Measurements from ENCODE around the gene BIRC5. TPM values are rescaled to one million over a fixed set of nuclear protein-coding genes. Genes with fewer than 3 reads are reported as not detected.

BIRC5 gene
- total and polyA plus RNA-seq, 2 experiments from 2014 or later, result 17.7 to 65.2 TPM

DNA sequence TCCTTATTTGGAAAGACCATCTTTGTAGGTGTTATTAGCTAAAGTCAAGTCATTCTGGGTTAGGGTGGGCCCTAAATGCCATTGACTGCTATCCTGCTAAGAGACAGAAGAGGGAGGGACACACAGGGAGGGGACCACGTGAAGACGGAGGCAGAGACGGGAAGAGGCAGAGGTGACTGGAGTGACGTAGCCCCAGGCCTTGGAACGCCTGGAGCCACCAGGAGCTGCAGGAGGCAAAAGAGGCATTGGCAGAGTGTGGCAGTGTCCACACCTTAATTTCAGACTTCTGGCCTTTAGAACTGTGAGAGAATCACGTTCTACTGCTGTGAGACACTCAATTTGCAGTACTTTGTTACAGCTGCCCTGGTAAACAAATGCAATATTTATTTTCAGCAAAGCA is 13.6 kb upstream of the BIRC5 start:
- no peak overlapping the region for H3K27ac ChIP-seq

DNA sequence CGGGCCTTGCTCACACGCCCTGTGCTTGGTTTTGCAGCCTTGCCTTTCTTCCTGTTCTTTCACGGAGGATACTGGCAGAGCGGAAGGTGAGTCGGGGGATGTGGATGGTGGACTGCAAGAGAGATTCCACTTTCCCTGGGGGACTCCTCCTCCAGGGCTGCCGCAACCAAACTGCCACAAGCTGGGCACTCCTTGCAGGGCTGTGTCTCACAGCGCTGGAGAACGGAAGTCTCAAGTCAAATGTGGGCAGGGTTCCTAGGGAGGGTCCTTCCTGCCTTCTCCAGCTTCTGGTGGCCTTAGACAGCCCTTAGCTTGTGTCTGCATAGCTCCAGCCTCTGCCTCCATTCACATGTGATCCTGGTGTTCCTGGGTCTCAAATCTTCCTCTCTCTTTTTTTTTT is 11.4 kb upstream of the BIRC5 start:
- H3K9me3 ChIP-seq (ENCODE audit: low read depth), result no peaks in the 10 kb centered on the region
- TF ChIP-seq, protein P1, sequence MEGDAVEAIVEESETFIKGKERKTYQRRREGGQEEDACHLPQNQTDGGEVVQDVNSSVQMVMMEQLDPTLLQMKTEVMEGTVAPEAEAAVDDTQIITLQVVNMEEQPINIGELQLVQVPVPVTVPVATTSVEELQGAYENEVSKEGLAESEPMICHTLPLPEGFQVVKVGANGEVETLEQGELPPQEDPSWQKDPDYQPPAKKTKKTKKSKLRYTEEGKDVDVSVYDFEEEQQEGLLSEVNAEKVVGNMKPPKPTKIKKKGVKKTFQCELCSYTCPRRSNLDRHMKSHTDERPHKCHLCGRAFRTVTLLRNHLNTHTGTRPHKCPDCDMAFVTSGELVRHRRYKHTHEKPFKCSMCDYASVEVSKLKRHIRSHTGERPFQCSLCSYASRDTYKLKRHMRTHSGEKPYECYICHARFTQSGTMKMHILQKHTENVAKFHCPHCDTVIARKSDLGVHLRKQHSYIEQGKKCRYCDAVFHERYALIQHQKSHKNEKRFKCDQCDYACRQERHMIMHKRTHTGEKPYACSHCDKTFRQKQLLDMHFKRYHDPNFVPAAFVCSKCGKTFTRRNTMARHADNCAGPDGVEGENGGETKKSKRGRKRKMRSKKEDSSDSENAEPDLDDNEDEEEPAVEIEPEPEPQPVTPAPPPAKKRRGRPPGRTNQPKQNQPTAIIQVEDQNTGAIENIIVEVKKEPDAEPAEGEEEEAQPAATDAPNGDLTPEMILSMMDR (IDR thresholded peaks at IDR 0.05; ENCODE audit: low read depth, low read length), result no peak
- peaks cover 4% of the 10 kb centered on the region for H3K36me3 ChIP-seq
- H3K4me1 ChIP-seq (ENCODE audit: low read depth), result no peaks in the 10 kb centered on the region
- no peaks in the 10 kb centered on the region for H3K27me3 ChIP-seq
- no peak overlapping the region for H3K27ac ChIP-seq
- DNase-seq (ENCODE audit: low read depth in 1 of 2, low spot score in 1 of 2), result no peak
- H3K4me3 ChIP-seq, result no peak overlapping the region

More for the DNA sequence above, 13.6 kb upstream of the BIRC5 start:
- DNase-seq (ENCODE audit: low read depth in 1 of 2, low spot score in 1 of 2), result no peak
- Histone ChIP-seq H3K27me3 (no peaks in the 10 kb centered on the region), H3K9me3 (ENCODE audit: low read depth) (no peaks in the 10 kb centered on the region), H3K4me3 (no peak overlapping the region), H3K4me1 (ENCODE audit: low read depth) (no peaks in the 10 kb centered on the region), H3K36me3 (peaks cover 4% of the 10 kb centered on the region)
- TF ChIP-seq, protein P1 (IDR thresholded peaks at IDR 0.05; ENCODE audit: low read depth, low read length), result no peak

DNA sequence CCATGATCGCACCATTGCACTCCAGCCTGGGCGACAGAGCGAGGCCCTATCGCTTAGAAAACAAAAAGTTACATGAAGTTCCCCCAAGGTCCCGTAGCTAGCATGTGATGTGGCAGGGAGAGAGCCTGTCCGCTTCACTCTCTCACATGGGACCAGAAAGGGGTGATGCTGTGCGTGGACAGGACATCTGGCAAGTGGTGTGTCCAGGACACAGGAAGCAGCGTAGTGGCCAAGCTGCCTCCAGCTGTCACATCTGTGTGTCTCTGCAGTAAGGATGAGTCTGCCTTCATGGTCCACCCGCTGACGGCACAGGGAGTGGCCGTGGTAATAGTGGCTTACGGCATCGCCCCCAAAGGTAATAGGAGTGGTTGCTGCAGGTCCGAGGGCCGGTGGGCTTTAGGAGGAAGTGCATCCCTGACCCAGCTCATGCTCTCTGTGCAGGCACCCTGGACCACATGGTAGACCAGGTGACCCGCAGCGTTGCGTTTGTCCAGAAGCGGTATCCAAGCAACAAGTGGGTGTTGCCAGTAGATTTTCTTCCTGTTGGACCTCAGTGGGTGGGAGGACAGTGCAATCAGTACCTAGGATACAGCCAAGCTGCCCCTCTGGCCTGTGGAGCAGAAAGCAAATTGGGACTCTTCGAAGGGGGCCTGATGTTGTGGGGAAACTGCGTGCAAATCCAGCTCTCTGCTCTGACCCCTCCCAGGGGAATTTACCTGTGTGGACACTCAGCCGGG is 9.5 kb upstream of the BIRC5 start:
- TF ChIP-seq, protein P1 (IDR thresholded peaks at IDR 0.05; ENCODE audit: low read depth, low read length), result no peak
- DNase-seq (ENCODE audit: low read depth in 1 of 2, low spot score in 1 of 2), result no peak
- no peak overlapping the region for H3K27ac ChIP-seq
- no peaks in the 10 kb centered on the region for H3K9me3 ChIP-seq (ENCODE audit: low read depth)
- no peak overlapping the region for H3K4me3 ChIP-seq
- no peaks in the 10 kb centered on the region for H3K36me3 ChIP-seq
- no peaks in the 10 kb centered on the region for H3K4me1 ChIP-seq (ENCODE audit: low read depth)
- no peaks in the 10 kb centered on the region for H3K27me3 ChIP-seq

DNA sequence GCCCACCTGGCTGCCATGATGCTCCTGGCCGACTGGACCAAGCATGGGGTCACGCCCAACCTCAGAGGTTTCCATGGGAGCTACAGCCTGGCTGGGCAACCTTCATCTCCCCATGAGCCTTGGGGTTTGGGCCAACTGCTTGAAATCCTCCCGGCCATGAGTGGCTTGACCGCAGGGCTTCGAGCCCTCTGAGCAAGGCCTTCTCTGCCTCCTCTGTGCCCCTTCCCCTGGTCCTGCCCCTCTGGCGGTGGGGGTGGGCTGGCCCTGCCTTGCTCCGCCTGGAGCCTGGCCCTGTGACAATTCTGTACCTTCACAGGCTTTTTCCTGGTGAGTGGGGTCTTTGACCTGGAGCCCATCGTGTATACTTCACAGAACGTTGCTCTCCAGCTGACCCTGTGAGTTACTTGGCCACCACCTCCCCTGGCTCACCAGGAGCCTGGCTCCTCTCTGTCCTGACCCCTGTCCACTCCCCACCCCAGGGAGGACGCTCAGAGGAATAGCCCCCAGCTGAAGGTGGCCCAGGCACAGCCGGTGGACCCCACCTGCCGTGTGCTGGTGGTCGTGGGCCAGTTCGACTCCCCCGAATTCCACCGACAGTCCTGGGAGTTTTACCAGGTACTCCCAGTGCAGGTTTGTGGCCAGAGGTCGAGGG is 8.8 kb upstream of the BIRC5 start:
- Histone ChIP-seq H3K9me3 (ENCODE audit: low read depth) (no peaks in the 10 kb centered on the region), H3K4me1 (ENCODE audit: low read depth) (no peaks in the 10 kb centered on the region), H3K27me3 (no peaks in the 10 kb centered on the region), H3K36me3 (no peaks in the 10 kb centered on the region), H3K27ac (no peak overlapping the region), H3K4me3 (no peak overlapping the region)
- DNase-seq (ENCODE audit: low read depth in 1 of 2, low spot score in 1 of 2), result no peak
- TF ChIP-seq, protein P1 (IDR thresholded peaks at IDR 0.05; ENCODE audit: low read depth, low read length), result no peak

DNA sequence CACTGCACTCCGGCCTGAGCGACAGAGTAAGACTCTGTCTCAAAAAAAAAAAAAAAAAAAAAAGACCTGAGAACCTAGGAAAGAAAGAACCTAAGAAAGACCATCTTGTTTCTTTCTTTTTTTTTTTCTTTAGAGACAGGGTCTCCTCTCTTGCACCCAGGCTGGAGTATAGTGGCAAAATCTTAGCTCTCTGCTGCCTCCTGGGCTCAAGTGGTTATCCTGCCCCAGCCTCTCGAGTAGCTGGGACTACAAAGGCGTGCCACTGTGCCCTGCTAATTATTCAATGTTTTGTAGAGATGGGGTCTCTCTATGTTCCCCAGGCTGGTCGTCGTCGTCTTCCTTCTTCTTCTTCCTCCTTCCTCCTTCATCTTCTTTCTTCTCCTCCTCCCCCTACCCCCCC is 7.8 kb upstream of the BIRC5 start:
- no peaks in the 10 kb centered on the region for H3K36me3 ChIP-seq
- DNase-seq (ENCODE audit: low read depth in 1 of 2, low spot score in 1 of 2), result no peak
- no peaks in the 10 kb centered on the region for H3K9me3 ChIP-seq (ENCODE audit: low read depth)
- H3K4me3 ChIP-seq, result no peak overlapping the region
- H3K27me3 ChIP-seq, result no peaks in the 10 kb centered on the region
- H3K4me1 ChIP-seq (ENCODE audit: low read depth), result no peaks in the 10 kb centered on the region
- TF ChIP-seq, protein P1 (IDR thresholded peaks at IDR 0.05; ENCODE audit: low read depth, low read length), result peak; percentile 2
- H3K27ac ChIP-seq, result no peak overlapping the region
